NCI-H510A treated with DMSO at 0.1 percent for 48 hours (cell line): ENCODE data around the gene BNIP5.

Experiments
- DNase-seq: peaks from one replicate; lab custom pipeline; 2025; lab: John Stamatoyannopoulos, UW

Gene BNIP5

DNA sequence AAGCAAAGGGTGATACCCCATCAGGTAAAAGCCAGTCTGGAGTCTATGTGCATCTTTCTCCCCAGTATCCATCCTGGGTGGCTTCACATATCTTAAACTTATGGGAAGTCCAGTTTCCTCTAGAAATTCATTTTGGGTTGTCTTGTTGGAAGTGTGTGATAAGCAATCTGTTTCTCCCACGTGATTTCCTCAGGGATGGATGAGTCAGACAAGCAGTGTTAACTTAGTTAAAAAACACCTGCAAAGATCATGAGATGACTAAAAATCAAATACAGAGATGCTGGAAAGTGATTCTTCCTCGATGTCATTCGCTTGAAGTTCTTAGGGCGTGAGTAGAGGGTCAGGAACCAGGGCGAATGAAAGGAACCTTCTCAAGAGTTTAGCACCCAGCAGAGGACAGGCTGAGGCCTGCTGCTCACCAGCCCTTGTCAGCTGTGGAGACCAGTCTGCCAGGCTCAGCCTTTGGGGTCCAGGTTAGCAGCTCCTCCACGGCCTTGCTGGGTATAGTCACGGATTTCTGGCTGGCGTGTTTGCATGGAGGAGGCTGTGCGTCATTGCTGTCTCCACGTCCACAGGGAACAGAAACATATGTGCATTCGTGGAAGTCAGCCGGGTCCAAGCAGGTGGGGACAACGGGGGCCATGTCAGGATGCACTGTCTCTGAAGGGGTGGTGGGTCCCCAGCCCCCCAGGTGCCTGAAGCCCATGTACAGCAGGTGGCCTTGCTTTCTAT is 69.6 kb downstream of the BNIP5 start:
- no peak for DNase-seq
